ENCODE data around the gene BHLHE41. TPM values are rescaled to one million over a fixed set of nuclear protein-coding genes. Genes with fewer than 3 reads are reported as not detected.

The BHLHE41 gene
- total RNA-seq, 1 donor from 2014 or later = 5.2 TPM

- DNase-seq (ENCODE audit: low read depth) = no peak
- H3K4me3 ChIP-seq (ENCODE audit: low read depth, low read length) = no peak overlapping the region
- no peak for TF ChIP-seq CTCF (conservative IDR thresholded peaks at IDR 0.05; ENCODE audit: low read depth, low read length)
Observed at GRCh38 chr12:26088998-26089397, 35.8 kb downstream of the BHLHE41 start.

- H3K4me3 ChIP-seq (ENCODE audit: low read depth, low read length) = no peak overlapping the region
- no peak for TF ChIP-seq CTCF (conservative IDR thresholded peaks at IDR 0.05; ENCODE audit: low read depth, low read length)
Observed at GRCh38 chr12:26086936-26087335, 37.9 kb downstream of the BHLHE41 start.

GRCh38 chr12:26080911-26081310, 43.9 kb downstream of the BHLHE41 start:
- no peak for TF ChIP-seq CTCF (conservative IDR thresholded peaks at IDR 0.05; ENCODE audit: low read depth, low read length)
- H3K4me3 ChIP-seq (ENCODE audit: low read depth, low read length) = no peak overlapping the region
- no peak for DNase-seq (ENCODE audit: low read depth)

More at GRCh38 chr12:26086936-26087335, 37.9 kb downstream of the BHLHE41 start:
- no peak for DNase-seq (ENCODE audit: low read depth)

- no peak for DNase-seq (ENCODE audit: low read depth)
- no peak overlapping the region for H3K4me3 ChIP-seq (ENCODE audit: low read depth, low read length)
- no peak for TF ChIP-seq CTCF (conservative IDR thresholded peaks at IDR 0.05; ENCODE audit: low read depth, low read length)
Observed at GRCh38 chr12:26077915-26078702, 46.7 kb downstream of the BHLHE41 start.

Other genes with a start within 250 kb of the BHLHE41 start
- 19.4 and 29.6 TPM in 2 replicates for gene RASSF8, start 166.4 kb downstream of the BHLHE41 start, total RNA-seq
- 0.43 and 1.6 TPM in 2 replicates for gene SSPN, start 70.5 kb upstream of the BHLHE41 start, total RNA-seq

Measured in epithelial cell of proximal tubule (primary cell).